ENCODE results near the gene GSE1. TPM values are rescaled to one million over a fixed set of nuclear protein-coding genes. Genes with fewer than 3 reads are reported as not detected.

GSE1 gene
- polyA plus RNA-seq, 1 donor, result 70.2 TPM

GRCh38 chr16:85636234-85636812 lies 23.2 kb downstream of the GSE1 start:
- DNase-seq, result no peak

GRCh38 chr16:85637061-85637807 lies 24.1 kb downstream of the GSE1 start:
- DNase-seq, result no peak

GRCh38 chr16:85637808-85638647 lies 24.9 kb downstream of the GSE1 start:
- no peak for DNase-seq

DNA sequence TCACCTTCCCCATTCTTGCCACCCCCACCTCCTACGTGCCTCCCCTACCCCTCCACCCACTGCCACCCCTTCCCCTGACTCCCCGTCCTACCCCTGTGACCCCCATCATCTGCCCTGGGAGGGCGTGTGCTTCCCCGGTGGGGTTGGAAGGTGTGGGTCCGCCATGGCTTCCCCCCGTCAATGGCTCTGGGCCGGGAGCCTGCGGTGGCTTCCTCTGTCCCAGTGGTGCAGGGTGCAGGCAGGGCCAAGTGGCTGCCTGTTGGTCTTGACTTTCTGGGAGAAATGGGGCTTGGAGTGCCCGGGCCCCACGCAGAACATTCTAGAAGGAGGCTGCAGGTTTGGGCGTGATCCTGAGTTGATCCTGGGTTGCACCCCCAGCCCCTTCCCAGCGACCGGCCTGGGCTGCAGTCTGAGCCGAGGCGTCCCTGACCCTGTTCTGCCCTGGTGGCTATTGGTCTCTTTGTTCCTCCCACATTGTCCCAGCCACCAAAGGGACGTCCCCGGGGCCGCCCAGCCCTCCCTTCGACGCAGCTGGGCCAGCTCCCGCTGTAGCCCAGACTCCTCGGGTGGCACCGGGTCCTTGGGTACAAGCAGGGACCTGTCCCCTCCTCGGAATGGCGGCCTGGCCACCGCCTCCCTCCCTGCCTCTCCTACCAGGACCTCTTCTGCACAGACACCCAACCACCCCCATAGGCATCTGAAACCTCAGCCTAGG lies 25.7 kb downstream of the GSE1 start:
- no peak for DNase-seq

- no peak for DNase-seq
These were observed 26.6 kb downstream of the GSE1 start for GRCh38 chr16:85639529-85640253.

- no peak for DNase-seq
These were observed 27.1 kb downstream of the GSE1 start for GRCh38 chr16:85640254-85640558.

GRCh38 chr16:85640585-85640984 lies 27.5 kb downstream of the GSE1 start:
- no peak for DNase-seq

DNA sequence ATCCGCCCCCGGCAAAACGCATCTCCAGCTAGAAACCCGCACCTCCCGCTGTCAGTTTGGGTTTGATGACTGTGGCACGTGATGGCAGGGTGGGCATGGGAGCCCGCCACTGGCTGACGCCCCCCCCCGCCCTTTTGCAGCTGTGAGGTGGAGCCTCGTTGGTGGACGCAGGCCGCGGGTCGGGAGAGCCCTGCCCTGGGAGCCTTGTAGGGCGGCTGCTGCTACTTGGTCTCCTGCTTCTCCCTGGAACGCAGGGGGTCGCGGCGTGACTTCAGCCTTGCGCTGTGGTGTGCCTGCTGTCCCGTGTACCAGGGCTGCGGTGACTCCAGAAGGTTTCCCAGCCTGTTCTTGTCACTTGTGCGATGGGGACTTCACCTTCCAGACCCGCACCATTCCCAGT lies 28.2 kb downstream of the GSE1 start:
- DNase-seq, result no peak

DNA sequence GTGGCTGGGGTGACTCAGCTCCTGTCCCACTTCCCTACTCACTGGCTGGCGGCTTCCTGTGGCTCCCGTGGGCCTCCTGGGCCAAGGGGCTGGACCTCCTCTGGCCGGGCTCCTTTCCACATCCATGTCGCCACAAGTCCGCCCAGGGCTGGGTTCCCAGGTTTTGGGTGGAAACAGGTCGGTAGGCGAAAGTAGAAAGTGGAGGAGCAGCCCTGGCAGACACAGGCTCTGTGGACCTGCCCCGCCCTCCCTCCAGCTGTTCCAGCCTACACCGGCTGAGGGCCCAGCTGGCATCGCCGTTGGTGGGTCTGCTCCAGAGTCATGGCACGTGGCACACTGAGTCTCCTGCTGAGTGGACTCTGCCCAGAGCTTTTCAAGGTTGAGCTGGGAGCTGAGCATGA lies 28.7 kb downstream of the GSE1 start:
- DNase-seq, result no peak

DNA sequence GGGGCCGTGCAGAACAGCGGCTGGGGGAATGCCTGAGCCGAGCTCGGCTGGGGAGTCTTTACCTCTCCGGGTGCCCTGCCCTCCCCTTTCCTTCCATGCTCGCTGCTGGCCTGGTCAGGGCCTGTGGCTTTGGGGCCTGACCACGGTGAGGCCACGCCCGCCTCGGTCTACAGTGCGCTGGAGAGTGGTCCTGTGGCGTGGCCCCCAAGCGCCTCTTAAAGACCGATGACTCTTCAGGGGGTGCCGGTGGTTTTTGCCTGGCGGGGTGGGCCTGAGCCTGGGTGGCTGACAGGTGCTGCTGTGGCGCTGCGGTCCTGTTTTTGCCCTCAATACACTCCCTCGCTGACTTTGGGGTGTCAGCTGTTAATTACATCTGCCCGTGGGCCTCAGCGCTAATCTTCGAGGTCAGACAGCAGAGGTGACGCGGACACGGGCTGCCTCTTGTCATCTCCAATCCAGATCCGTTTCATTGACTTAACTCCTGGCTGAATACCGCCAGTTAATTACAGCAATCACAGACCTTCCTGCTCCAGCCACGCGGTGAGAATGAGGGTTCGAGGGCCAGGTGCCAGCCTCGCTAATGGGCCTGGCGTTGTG lies 29.7 kb downstream of the GSE1 start:
- no peak for DNase-seq

DNA sequence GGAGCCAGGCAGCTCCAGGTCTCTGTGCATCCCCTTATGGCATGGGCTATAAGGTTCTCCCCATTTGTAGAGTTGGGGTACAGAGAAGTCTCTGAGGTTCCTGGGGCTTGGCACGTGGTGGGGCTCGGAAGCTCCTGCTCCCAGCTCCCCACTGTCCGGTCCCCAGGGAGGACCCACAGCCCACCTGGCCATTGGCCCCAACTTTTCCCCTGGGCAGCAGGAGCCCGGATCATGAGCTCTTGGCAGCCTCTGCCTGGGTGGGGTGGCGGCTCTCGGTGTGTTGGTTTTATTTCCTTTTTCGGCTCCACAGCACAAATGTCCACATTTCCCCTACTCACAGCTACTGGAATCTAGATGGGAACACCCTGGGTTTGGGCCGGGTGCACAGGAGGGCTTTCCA lies 30.5 kb downstream of the GSE1 start:
- DNase-seq, result no peak

GRCh38 chr16:85644093-85644712 lies 31.1 kb downstream of the GSE1 start:
- DNase-seq, result no peak

DNA sequence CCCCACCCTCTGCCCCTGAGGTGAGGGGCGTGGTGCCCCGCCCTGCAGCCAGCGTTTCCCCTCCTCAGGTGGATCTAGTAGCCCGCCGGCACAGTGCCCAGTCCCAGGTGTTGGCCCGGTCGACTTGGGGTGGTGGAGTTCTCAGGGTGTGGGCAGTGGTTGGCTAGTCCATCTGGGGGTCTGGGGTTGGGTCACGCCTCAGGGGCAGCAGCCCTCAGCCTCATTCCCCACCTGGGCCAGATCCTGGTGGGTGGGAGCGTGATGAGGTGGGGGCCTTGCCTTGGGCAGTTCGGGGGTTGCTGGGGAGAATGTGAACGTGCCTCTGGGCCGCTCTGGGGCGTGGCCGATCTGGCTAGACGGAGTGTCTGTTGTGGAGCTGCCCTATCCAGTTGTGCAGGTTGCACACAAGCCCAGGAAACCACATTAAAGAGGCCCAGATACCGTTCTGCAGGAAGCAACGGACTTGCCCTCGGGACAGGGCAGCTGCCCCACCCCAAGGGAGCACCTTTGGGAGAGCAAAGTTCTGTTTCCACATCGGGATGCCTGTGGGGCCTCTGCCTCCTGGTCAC lies 32.0 kb downstream of the GSE1 start:
- no peak for DNase-seq

- DNase-seq, result no peak
These were observed 33.3 kb downstream of the GSE1 start for GRCh38 chr16:85646358-85646907.

- no peak for DNase-seq
These were observed 33.9 kb downstream of the GSE1 start for GRCh38 chr16:85646976-85647375.

GRCh38 chr16:85648070-85648714 lies 35.1 kb downstream of the GSE1 start:
- DNase-seq, result no peak

DNA sequence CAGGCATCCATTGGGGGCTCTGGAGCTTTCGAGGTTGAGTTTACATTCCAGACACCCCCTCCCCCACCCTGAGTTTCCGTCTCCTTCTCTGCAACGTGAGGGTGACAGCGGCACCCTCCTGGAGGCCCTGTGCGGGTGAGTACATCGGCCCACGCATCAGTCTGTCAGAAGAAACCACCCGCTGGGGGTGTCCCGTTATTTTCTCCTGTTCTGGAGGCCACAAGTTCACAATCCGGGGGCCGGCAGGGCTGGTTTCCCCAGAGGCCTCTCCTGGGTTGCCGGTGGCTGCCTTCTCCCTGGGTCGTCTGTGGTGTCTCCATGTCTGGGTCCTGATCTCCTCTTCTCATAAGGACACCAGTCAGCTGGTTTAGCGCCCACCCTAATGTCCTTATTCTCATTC lies 35.7 kb downstream of the GSE1 start:
- no peak for DNase-seq

GRCh38 chr16:85649411-85650134 lies 36.5 kb downstream of the GSE1 start:
- DNase-seq, result no peak

DNA sequence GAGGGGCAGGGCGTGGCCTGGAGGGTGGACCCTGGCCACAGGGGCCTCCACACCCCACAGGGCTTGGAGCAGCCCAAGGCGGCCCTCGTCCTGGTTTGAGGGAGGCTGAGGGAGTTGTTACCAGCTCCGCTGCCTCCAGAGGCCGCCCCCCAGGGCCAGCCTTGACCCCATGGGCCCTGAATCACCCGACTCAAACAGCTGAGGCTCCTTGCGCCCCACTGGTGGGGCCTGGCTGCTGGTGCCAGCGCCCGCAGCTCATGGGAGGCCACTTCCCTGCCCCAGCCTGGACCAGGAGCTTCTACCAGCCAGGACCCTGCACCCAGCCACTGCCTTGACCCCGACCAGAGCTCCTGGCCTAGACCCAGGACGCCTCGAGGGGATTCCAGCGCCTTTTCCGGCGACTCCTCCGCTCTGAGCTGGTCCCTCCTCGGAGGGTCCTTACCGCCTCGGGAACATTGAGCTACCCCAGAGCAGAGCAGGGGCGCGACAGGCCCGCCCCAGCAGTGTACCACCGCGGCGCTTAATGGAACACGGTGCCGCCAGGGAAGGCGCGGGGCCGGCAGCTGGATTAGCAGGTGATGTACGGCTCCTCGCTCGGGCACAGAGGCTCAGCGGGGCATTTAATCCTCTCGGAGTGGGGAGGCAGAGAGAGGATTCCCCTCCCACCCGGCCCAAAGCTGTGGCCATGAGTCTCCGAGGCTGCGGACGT lies 37.2 kb downstream of the GSE1 start:
- DNase-seq, result no peak

All from hindlimb muscle (tissue), 1 donor.